A549 (cell line): ENCODE results near the gene NAA40.

Experiments
- POLR2AphosphoS2 ChIP-seq: conservative IDR thresholded peaks from 2 replicates; pipeline ENCODE4 v1.6.1; 2012; ENCODE audit warnings: low read length, improper control_type of control experiment, inconsistent platforms
- REST ChIP-seq: fragments of 200-600 bp; sonication (generic); IDR thresholded peaks from 2 replicates; pipeline ENCODE4 v1.6.1; 2016; ENCODE audit warnings: antibody characterized with exemption, mild to moderate bottlenecking, moderate library complexity

GRCh38 chr11:63944987-63945386 lies 6.2 kb downstream of the NAA40 start:
- TF ChIP-seq REST (no peak), POLR2AphosphoS2 (no peak)
